Measurements from ENCODE around the gene LNPK. TPM values are rescaled to one million over a fixed set of nuclear protein-coding genes. Genes with fewer than 3 reads are reported as not detected.
A peak's percentile ranks its signal among the peaks of the same experiment; 100 is the strongest.

Gene LNPK
- total RNA-seq, 1 experiment from 2014 or later: 10.3 TPM

DNA sequence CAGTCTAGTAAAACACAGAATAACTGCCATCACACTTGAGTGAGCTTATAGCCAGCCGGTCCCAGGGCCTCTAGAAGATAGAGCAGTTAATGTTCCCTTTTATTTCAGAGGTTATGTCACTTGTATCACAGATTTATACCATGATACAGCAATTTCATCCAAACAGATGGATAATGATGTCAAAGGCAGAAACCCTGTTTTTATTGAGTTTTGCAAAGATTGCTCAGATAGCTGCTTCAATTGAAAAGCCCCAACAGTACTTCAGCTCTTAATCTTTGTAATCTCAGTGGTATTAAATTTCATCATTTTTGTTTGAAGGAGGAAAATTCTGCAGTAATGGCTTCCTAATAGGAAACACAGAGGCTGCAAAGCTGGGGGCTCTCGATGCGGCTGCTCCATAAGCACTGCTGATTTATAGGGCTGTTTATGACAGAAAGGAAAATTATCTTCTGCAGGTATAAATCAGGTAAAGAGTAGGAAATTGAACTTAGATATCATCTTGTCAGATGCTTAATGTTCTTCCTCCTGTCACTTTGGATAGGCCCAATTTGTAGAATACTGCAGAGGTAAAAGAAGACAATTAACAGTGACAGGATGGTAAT is 112.3 kb downstream of the LNPK start (continued):
- TF ChIP-seq ATF2 (CRISPR knock-in tag; IDR thresholded peaks at IDR 0.05; ENCODE audit: borderline replicate concordance, low read depth): no peak
- no peak for TF ChIP-seq E2F5 (CRISPR knock-in tag; IDR thresholded peaks at IDR 0.05)
- TF ChIP-seq, protein P1, sequence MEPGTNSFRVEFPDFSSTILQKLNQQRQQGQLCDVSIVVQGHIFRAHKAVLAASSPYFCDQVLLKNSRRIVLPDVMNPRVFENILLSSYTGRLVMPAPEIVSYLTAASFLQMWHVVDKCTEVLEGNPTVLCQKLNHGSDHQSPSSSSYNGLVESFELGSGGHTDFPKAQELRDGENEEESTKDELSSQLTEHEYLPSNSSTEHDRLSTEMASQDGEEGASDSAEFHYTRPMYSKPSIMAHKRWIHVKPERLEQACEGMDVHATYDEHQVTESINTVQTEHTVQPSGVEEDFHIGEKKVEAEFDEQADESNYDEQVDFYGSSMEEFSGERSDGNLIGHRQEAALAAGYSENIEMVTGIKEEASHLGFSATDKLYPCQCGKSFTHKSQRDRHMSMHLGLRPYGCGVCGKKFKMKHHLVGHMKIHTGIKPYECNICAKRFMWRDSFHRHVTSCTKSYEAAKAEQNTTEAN (CRISPR knock-in tag; IDR thresholded peaks at IDR 0.05): no peak
- TF ChIP-seq CREM (CRISPR knock-in tag; IDR thresholded peaks at IDR 0.05): no peak
- no peak for TF ChIP-seq NR1H2 (CRISPR knock-in tag; IDR thresholded peaks at IDR 0.05)

DNA sequence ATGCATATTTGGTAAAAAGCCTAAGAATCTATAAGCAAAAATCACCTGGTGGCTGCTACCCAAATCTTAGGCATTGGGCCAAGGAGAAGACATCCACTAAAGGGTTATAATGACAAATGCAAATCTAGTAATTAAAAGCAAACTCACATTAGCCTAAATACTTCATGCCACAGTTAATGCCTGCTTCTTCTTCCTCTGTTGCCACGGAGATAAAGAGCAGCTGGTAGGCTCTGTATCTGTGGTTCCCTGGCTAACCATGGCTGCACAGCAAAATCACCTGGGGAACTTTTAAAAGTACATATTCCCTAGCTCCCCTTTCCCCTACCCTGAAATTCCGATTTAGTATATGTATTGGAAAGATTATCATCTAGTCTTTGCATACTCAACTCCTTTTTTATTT is 114.3 kb downstream of the LNPK start:
- no peak overlapping the region for H3K4me3 Mint-ChIP-seq

GRCh38 chr2:175884697-175885393 is 117.2 kb downstream of the LNPK start:
- Mint-ChIP-seq H3K4me3 (no peak overlapping the region), H3K4me1 (peaks cover 19% of the 10 kb centered on the region), H3K27ac (no peak overlapping the region; the same call in 1 of the 2 replicates), H3K27me3 (ENCODE audit: low read depth) (no peaks in the 10 kb centered on the region), H3K9me3 (no peaks in the 10 kb centered on the region), H3K36me3 (no peaks in the 10 kb centered on the region)
- TF ChIP-seq, protein P2, sequence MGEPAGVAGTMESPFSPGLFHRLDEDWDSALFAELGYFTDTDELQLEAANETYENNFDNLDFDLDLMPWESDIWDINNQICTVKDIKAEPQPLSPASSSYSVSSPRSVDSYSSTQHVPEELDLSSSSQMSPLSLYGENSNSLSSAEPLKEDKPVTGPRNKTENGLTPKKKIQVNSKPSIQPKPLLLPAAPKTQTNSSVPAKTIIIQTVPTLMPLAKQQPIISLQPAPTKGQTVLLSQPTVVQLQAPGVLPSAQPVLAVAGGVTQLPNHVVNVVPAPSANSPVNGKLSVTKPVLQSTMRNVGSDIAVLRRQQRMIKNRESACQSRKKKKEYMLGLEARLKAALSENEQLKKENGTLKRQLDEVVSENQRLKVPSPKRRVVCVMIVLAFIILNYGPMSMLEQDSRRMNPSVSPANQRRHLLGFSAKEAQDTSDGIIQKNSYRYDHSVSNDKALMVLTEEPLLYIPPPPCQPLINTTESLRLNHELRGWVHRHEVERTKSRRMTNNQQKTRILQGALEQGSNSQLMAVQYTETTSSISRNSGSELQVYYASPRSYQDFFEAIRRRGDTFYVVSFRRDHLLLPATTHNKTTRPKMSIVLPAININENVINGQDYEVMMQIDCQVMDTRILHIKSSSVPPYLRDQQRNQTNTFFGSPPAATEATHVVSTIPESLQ (CRISPR knock-in tag; IDR thresholded peaks at IDR 0.05): no peak
- TF ChIP-seq ZNF281 (CRISPR knock-in tag; IDR thresholded peaks at IDR 0.05) (no peak), HMGA2 (CRISPR knock-in tag; IDR thresholded peaks at IDR 0.05) (no peak)
- peak; percentile 15 for DNase-seq (ENCODE audit: low spot score)
- ATAC-seq: peak; percentile 61
- POLR2A ChIA-PET: no interaction called here
- CTCF ChIA-PET: interaction anchor here (1.5 to 2.1 kb wide), 2 partner anchors 195 to 213 kb away, joined by 6 to 10 read pairs; no protein-coding TSS in a partner anchor

More for the DNA sequence above, 114.3 kb downstream of the LNPK start:
- TF ChIP-seq ZNF121 (CRISPR knock-in tag; IDR thresholded peaks at IDR 0.05) (no peak), E2F4 (CRISPR knock-in tag; IDR thresholded peaks at IDR 0.05; ENCODE audit: borderline replicate concordance, low read depth) (no peak), PRRX2 (CRISPR knock-in tag; IDR thresholded peaks at IDR 0.05) (no peak), ZNF671 (CRISPR knock-in tag; IDR thresholded peaks at IDR 0.05) (no peak), USF2 (CRISPR knock-in tag; IDR thresholded peaks at IDR 0.05) (no peak), TCF7 (CRISPR knock-in tag; IDR thresholded peaks at IDR 0.05; ENCODE audit: low read depth) (no peak)
- TF ChIP-seq, protein P3, sequence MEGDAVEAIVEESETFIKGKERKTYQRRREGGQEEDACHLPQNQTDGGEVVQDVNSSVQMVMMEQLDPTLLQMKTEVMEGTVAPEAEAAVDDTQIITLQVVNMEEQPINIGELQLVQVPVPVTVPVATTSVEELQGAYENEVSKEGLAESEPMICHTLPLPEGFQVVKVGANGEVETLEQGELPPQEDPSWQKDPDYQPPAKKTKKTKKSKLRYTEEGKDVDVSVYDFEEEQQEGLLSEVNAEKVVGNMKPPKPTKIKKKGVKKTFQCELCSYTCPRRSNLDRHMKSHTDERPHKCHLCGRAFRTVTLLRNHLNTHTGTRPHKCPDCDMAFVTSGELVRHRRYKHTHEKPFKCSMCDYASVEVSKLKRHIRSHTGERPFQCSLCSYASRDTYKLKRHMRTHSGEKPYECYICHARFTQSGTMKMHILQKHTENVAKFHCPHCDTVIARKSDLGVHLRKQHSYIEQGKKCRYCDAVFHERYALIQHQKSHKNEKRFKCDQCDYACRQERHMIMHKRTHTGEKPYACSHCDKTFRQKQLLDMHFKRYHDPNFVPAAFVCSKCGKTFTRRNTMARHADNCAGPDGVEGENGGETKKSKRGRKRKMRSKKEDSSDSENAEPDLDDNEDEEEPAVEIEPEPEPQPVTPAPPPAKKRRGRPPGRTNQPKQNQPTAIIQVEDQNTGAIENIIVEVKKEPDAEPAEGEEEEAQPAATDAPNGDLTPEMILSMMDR (IDR thresholded peaks at IDR 0.05): no peak
- no peaks in the 10 kb centered on the region for H3K9me3 Mint-ChIP-seq
- DNase-seq (ENCODE audit: low spot score): no peak
- H3K36me3 Mint-ChIP-seq: no peaks in the 10 kb centered on the region
- ChIA-PET POLR2A (no interaction called here), CTCF (no interaction called here)
- H3K27me3 Mint-ChIP-seq (ENCODE audit: low read depth): no peaks in the 10 kb centered on the region
- H3K27ac Mint-ChIP-seq: no peak overlapping the region
- H3K4me1 Mint-ChIP-seq: peaks cover 19% of the 10 kb centered on the region
- ATAC-seq: no peak

All from WTC11 (cell line).